HG03066 (cell line): ENCODE results near the gene EEF1E1.

Experiments
- ATAC-seq: cut with Tn5 transposase; IDR thresholded peaks from one replicate; pipeline ENCODE4 v1.9.1; 2021; ENCODE audit warnings: low read depth; ENCODE audit not compliant: unreplicated experiment

Gene EEF1E1

GRCh38 chr6:8088886-8089285 lies 13.5 kb downstream of the EEF1E1 start:
- ATAC-seq = no peak

DNA sequence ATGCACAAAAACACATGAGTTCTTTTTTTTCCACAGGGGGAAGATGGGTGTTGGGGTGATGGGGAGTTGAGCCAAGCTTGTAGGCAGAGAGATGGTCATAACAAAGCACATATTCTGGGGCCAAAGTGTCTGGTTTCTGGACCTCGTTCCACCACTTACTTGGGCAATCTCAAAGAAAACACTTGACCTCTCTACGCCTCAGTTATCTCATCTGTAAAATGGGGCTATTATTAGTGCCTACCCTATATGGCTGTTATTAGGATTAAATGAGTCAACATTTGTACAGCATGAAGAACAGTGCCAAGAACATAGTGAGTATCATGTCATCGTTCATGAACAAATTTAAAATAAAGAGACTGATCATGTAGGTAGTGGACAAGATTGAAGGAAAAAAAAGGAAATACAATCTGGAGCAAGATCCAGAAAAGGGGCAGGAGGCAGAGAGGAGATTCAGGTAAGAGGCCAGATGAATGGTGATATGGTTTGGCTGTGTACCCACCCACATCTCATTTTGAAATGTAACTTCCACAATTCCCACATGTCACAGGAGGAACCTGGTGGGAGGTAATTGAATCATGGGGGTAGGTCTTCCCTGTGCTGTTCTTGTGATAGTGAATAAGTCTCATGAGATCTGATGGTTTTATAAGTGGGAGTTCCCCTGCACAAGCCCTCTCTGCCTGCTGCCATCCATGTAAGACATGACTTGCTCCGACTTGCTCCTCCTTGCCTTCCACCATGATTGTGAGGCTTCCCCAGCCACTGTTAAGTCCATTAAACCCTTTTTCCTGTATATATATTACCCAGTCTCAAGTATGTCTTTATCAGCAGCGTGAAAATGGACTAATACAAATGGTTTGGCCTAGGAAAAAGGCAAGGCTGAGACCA lies 14.2 kb downstream of the EEF1E1 start:
- ATAC-seq = no peak

DNA sequence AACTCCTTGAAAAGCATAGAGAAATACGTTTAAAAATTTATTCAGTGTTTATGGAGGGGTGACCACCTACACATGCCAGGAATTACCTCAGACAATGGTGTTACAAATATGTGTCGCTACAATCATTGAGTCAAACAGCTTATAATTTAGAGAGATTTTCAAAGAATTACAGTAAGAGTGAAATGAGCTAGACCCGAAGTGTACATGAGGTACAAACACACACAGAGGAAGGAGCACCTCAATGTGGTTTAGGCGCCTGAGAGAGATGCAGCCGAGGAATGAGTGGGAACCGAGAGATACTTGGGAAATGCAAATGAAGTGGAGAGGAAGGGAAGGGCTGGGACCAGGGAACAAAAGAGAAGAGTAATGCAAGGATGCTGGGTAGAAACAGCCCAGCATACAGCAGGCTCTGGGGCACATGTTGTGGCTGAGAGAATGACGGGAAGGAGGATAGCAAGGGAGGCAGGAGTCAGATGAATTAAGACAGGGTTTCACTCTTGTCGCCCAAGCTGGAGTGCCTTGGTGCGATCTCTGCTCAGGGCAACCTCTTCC lies 15.5 kb downstream of the EEF1E1 start:
- no peak for ATAC-seq

GRCh38 chr6:8085053-8085511 lies 17.3 kb downstream of the EEF1E1 start:
- no peak for ATAC-seq

GRCh38 chr6:8084586-8084985 lies 17.8 kb downstream of the EEF1E1 start:
- no peak for ATAC-seq

- no peak for ATAC-seq
These were observed 19.1 kb downstream of the EEF1E1 start for GRCh38 chr6:8082954-8083858.

DNA sequence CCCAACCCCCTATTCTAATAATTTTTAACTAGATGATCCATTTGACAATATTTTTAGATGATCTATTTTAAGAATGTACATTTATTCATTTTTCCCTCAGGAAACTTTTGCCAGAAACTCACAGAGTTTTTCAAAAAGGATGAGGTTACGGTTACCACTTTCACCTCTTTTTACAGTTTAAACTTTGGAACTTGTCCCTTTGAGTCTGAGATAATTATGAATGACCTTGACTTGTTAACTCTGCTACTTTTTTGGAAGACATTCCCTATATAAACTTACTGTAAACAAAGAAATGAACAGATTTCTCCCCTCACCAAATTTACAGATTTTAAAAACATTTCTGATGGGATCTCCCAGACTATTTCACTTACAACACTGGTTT lies 19.8 kb downstream of the EEF1E1 start:
- ATAC-seq = no peak

GRCh38 chr6:8080362-8081151 lies 21.8 kb downstream of the EEF1E1 start:
- no peak for ATAC-seq

- no peak for ATAC-seq
These were observed 23.2 kb downstream of the EEF1E1 start for GRCh38 chr6:8079126-8079525.

DNA sequence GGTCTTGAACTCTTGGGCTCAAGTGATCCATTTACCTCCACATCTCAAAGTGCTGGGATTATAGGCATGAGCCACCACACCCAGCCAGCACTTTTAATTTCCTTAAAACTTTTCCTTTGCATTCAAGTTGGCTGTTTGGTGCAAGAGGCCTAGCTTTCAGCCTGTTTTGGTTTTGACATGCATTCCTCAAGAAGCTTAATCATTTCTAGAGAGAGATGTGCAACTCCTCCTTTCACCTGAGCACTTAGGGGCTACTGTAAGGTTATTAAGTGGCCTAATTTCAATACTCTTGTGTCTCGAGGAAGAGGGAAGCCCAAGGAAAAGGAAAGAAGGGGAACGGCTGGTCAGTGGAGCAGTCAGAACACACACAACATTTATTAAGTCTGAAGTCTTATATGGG lies 24.4 kb downstream of the EEF1E1 start:
- no peak for ATAC-seq

GRCh38 chr6:8075704-8076103 lies 26.6 kb downstream of the EEF1E1 start:
- ATAC-seq = no peak

- no peak for ATAC-seq
These were observed 27.2 kb downstream of the EEF1E1 start for GRCh38 chr6:8075185-8075584.

- ATAC-seq = no peak
These were observed 28.1 kb downstream of the EEF1E1 start for GRCh38 chr6:8074213-8074612.

GRCh38 chr6:8073758-8074157 lies 28.6 kb downstream of the EEF1E1 start:
- no peak for ATAC-seq

DNA sequence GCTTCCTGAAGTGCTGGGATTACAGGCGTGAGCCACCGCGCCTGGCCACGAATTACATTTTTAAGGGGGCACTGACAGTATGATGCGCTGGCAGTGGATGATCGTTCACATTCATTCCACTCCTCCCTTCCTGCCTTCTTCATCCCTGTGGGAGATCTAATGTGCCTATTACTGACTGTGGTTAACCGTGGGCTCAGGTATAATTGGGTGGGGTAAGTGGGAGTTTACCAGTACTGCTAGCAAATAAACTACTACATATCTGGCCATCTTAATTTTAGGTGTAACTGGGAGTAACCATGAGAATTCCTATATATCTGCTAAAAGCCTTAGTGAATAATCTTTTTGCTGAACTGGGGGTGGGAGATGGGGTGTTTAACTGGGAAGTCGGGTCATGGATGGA lies 31.6 kb downstream of the EEF1E1 start:
- no peak for ATAC-seq

GRCh38 chr6:8069631-8070284 lies 32.6 kb downstream of the EEF1E1 start:
- ATAC-seq = no peak

DNA sequence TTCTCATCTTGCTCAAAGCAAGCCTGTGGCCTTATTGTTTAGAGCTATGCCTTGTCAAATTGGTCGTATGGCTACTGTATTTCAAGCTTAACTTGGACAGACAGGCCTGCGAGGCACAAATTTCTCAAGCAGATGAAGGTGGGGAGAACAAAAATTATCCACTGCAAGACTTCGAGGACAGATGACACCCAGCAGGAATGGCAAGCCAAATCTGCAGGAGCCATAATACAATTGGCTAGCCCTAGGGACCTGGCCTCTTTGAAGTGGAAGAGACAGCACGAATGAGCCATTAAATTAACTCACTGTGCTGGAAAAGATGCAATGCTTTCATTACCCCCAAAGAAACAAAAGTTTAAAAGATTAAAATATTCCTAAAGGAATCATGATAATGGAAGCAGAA lies 33.2 kb downstream of the EEF1E1 start:
- no peak for ATAC-seq

DNA sequence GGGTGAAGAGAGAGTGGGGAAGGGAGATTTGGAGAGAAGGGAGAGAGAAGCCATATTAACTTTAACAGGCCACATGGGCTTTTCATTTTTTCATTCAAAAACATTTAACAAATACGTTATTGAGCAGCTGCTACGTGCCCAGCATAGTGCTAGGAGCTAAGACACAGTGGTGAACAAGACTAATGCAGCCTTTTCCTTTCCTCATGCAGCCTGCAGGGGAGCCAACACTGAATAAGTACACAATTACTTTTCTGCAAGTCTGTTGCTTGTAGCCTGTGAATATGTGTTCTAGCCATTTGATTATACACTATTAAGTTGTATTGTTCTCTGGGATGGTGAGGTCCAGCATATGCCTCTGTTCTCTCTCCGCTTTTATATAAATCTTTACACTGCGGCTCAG lies 36.2 kb downstream of the EEF1E1 start:
- ATAC-seq = no peak

DNA sequence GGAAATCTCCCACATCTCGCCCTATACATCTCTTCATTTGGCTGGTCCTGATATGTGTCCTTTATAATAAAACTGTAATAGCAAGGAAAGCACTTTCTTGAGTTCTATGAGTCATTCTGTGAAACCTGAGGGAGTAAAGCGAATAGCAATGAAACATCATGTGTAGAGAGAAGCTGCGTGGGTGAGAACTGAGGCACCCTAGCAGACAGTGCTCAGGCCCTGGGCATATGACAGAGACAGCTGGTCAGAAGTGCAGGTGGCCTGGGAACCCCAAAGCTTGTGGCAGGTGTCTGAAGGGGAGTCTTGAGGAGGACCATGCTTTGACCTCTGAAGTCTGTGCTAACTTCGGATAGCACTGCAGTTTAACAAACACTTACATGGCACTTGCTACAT lies 36.8 kb downstream of the EEF1E1 start:
- peak; percentile 33 for ATAC-seq
